IPS-NIHi7 (cell line): Measurements from ENCODE around the gene TREH.
A peak's percentile ranks its signal among the peaks of the same experiment; 100 is the strongest.

Source experiments
- DNase-seq: peaks from one replicate; pipeline ENCODE4 v3.0.0; 2012; ENCODE audit warnings: mixed read lengths; ENCODE audit errors: extremely low spot score

The TREH gene

DNA sequence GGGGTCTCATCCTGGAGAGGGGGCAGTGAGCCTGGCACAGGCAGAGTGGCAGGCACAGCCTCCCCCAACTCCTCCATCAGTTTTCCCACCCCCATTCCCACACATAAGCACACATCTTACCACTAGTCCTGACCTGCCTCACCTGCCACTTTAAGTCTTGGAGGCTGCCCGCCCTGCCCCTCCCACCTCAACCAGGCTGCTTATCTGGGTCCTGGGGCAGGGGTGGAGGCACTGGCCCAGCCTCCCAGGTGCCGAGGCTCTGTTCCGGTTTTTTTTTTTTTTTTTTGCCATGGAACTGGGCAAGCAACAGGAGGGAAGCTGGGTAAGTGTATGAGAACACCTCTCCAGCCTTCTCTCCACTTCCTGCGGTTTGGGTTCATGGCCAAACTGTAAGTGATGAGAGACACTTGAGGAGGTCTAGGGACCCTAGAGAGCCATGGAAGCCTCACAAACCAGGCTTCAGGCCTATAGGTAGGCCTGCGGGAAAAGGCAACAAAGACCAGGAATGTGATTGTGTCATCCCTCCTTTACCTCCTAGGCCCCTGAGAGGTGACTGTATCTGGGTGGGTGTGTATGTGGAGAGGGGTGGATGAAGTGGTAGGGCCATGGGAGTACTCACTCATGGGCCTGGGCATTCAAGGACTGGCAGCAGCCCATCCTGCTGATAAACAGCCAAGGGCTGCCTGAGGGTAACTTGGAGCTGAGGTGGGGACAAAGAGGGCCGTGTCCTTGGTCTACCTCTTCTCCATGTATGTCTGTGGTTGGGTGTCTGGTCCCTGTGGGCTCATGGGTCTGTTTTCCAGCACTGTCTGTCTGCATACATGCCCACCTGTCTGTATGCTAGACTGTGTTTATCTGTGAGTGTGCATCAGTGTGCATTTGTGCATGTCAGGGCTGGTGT lies 49.4 kb downstream of the TREH start:
- DNase-seq = no peak

DNA sequence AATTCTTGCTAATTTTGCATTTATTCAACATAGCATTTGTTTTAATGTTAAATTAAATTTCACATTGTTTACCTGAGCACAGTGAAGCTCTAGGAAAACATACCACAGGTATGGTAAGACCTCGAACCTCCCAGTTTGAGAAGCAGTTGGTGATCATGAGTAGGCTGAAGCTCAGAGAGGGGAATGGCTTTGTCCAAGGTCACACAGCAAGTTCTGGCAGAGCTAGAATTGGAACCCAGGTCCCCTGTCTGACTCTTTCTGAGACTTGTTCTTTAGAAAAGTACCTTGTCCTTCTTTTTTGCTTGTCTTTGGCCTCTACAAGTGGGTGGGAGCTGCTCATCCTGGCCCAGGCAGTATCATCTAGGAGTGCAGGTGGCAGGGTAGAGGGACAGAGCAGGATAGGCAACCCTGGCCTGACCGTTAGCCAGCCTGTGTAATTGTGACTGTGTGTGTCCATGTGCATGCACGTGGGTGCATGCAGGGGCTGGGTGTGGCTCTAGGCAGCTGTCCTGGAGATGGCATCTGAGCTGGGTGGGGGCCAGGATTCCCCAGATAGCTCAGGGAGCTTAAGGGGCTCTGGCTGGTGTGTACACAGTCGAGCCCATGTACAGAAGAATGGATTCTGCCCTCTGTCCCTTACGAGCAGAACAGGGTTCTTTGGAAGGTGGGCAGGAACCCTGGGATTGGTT lies 50.4 kb downstream of the TREH start:
- no peak for DNase-seq

DNA sequence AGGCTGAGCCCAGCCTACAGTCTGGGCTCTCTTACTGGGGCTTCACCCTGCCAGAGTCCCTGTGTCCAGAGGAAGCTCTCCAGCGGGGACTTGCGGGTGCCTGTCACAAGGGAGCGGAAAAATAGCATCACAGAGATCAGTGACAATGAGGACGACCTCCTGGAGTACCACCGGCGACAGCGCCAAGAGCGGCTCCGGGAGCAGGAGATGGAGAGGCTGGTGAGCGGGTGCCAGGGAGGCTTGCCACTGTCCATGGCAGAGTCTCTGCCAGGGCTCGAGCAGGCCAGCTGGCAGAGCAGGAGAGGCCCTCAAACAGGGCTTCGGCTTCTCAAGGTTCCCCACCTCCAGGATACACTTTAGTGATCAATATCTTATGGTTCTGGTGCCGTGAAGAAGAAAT lies 51.0 kb downstream of the TREH start:
- DNase-seq = no peak

DNA sequence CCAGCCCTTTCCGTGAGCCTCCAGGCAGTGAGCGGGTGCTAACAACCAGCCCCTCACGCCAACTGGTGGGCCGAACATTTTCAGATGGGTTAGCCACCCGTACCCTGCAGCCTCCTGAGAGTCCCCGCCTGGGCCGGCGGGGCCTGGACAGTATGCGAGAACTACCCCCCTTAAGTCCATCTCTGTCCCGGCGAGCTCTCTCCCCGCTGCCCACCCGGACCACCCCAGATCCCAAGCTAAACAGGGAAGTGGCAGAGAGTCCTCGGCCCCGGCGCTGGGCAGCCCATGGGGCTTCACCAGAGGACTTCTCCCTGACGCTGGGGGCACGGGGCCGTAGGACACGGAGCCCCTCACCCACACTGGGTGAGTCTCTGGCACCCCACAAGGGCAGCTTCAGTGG lies 51.4 kb downstream of the TREH start:
- DNase-seq = no peak

DNA sequence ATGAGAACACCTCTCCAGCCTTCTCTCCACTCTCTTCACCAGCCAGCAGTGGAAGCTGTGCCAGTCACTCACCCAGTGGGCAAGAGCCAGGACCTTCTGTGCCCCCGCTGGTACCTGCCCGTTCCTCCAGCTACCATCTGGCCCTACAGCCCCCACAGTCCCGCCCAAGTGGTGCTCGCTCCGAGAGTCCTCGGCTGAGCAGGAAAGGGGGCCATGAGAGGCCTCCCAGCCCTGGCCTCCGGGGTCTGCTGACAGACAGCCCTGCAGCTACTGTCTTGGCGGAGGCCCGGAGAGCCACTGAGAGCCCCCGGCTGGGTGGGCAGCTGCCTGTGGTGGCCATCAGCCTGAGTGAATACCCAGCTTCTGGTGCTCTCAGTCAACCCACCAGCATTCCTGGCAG lies 51.9 kb downstream of the TREH start:
- DNase-seq = no peak

DNA sequence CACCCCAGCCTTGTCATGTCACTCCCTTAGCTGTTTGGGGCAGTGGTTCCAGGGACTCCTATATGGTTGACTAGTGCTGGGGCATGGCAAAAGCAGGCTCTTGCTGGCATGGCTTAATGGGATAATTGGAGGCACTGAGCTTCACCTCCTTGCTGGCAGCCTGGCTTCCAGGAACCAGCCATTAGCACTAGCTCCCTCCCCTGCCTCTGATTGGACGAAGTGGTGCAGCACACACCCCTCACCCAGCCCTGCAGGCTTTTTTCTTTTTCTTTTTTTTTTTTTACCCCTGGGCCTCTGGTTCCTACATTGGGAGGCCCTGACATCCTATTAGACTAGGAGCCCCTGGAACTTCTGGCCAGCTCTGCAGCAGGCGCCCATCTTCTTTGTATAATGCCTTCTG lies 53.5 kb downstream of the TREH start:
- DNase-seq = peak; percentile 65

DNA sequence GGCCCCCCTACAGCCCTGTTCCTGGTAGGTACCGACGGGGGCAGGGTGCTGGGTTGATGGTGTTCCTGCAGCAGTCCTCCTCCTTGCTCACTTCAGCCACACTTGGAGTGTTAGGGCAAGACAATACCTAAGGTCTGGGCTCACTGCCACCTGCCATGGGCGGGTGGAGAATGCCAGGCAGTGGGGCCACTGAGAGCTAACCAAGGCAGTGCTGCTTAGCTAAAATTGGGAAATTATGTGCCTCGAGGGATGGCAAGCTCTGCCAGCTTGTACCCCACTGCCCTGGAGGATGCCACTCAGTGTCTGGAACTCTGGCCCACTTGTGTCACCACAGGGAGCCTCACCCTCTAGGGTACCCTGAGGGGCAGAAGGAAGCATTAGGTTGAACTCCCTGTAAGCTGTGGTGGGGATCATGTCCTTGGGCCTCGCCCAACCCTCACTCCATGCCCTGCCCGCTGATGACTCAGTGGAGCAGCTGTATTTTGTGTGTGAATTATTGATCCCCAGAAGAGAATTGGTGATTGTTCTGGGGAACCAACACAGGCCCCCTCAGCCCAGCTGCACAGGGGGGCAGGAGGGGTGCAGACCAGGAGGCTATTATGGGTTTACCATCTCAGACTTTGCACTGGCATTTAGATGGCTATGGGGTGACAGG lies 54.3 kb downstream of the TREH start:
- DNase-seq = no peak

DNA sequence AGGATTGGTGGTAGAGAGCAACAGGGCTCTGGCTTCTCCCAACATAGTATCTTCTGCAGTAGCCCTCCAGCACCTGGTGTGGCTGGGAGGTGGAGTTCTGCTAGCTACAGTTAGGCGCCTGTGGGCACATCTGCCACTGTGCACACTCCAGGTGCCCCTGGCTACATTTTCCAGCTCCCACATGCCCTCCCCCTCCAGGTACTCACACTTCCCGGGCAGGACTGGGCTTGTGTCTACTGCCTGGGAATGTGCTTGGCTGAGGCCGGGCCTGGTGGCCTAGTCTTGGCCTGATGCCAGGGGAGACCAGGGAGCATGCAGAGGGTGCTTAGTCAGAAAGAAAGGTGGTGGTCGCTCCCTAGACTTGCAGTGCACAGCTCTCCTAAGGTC lies 56.2 kb downstream of the TREH start:
- DNase-seq = no peak

DNA sequence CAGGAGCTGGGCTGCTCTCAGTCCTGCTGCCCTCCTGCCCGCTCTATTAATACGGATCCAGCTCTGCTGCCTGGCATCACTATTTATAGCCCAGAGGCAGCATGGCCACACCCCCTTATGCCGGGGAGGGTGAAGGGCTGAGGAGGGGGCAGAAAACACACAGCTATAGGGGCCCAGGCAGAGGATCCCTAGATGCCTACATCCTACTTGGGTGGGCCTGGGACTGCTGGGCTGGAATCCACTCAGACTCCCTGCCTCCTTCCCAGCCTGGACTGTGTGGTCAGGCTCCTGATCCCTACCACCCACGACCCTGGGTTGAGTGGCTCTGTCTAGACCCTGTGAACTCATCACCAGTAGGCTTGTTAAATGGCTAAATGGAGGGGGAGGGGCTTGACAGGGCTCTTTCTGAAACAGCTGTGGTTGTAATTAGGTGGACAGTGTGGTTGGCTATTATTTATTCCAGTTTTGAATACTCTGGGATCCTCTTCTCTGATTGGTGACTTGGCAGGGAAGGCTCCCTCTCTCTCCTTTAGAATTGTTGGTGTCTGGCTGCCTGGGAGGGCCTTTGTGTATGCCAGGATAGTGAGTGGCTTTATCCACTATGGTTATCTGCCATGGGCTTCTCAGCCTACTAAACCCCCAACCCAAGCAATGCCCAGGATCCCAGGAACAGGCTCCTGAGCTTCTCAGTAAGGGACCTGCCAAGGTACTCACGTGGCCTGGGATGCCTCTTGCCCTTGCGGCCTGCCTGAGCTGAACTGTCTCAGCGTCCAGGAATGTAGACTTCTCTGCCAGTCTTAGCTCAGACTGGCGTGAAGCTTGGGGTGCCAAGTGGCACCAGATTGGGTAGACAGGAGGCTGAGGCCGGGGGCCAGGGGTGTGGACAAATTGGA lies 56.8 kb downstream of the TREH start:
- DNase-seq = no peak

DNA sequence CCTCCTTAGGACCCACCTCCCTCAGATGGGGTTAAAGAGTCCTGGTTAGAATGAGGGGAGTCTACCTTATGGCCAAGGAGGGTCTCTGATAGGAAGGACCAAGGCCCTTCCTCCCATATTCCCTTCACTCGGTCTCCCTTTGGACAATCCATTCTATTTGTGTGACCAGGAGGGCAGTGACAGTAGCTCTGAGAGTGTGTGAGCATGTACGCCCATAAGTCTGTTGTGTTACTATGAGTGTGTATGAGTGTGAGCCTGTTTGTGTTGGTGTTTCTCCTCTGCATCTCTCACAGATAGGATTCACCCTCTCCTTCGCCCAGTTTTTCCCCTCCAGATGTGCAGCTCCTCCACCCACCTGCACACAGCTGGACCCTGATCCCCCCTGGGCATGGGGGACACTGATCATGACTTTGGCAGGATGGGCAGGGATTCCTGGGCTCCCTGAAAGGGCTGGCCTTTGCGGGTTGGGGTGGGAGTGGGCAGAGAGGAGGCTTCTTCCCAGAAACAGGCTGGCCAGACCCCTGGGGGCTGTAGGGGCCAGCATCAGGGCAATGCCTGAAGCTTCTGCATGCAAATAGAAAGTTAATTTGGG lies 57.6 kb downstream of the TREH start:
- no peak for DNase-seq

DNA sequence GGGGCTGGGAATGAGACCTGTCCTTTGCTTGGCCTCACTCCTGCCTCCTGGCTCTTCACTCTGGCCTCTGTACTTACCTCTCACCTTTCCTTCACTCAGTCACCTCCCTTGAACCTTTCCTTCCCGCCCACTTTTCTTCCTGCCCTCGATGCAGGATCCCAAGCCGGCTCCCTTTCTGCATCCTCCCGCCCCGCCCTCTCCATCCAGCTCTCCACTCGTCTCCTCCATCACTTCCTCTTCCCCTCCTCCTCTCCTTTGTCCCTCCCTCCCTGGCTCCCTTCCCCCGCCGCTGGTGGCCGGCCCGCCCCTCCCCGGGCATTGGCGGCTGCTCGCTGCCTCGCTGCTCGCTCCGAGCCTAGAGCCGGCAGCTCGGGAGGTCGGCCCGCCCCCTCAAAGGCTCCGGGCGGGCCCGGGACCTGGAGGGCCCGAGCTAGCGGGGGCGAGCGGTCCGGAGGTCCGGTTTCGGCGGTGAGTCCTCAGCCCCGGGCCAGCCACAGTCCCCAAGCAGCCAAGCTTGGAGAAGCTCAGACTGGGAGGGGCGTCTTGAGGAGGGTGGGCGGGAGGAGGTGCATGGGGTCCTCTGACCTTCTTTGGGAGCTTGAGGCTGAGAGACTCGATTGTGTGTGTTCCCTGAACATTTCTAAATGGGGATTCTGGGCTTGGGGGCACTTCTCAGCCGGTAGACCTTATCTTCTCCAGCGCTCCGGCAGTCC lies 58.2 kb downstream of the TREH start:
- peak; percentile 89 for DNase-seq

DNA sequence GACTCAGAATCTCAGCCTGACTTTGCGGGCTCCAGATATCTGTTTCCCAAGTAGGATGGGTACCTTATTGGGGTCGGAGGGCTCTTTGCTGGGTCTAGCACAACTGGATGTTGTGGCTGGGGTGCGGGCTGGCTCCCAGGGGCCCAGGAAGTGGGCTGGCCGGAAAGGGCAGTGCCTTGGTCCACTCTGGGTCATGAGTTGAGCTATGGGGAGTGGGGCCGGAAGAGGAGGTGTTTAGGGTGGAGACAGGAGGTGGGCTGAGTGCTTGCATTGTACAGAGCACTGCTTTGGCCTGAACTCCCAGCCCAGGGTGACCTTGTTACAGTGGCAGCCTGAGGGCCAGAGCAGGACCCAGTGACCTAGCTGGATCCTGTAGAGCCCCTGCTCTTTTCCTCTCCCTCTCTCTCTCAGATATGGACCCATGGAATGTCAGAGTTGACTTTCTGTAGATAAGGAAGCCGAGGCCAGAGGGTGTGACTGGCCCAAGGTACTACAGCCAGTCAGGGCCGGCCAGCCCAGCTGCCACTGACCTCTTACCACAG lies 58.9 kb downstream of the TREH start:
- DNase-seq = no peak

DNA sequence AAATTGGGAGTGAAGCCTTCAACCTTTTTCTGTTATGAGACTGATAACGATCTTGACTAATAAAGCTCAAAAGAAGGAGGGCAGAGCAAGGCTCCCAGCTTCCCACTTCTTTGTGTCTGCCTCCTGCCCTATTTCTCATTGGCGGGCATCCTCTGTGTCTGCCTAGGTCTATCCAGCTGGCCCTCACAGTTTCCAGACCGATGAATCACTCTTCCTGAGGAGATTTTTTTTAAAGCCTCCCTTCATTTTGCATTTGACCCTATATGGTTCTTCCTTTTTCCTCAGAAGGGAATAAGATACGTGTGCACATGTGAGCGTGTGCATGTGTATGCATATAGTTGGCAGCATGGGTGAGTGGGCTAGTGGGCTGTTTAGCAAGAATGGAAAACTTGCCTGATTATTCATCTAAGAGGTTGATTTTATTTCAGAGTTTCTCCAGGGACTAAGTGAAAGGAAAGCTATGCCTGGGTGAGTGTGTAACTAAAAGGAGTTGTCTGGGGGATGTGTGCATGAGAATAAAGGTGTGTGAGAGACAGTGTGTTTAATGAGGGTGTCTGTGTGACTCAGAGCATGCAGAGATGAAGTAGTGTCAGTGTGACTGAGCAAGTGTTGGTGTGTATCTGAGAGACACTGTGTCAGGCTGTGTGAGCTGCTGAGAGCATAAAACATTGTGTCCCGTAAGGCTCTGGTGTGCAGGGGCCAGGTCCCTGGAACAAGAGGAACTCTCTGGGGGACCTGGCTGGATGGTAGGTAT lies 59.8 kb downstream of the TREH start:
- DNase-seq = no peak

DNA sequence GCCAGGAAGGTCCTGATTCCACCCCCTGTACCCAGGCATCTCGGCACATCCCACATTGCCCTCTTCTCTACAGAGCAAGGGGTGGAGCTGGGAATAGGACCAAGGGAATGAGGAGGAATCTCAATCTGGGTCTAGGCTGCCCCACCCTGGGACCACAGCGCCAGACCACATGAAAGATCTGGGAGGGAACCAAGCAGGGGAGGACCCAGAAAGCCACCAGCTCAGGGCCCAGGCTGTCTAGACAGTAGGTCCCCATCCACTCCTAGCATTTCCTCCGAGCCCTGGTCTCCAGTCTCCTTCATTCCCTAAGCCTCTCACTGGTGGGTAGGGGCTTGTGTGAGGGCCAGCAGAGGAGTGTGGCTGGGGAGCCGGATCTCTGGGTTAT lies 60.5 kb downstream of the TREH start:
- no peak for DNase-seq

DNA sequence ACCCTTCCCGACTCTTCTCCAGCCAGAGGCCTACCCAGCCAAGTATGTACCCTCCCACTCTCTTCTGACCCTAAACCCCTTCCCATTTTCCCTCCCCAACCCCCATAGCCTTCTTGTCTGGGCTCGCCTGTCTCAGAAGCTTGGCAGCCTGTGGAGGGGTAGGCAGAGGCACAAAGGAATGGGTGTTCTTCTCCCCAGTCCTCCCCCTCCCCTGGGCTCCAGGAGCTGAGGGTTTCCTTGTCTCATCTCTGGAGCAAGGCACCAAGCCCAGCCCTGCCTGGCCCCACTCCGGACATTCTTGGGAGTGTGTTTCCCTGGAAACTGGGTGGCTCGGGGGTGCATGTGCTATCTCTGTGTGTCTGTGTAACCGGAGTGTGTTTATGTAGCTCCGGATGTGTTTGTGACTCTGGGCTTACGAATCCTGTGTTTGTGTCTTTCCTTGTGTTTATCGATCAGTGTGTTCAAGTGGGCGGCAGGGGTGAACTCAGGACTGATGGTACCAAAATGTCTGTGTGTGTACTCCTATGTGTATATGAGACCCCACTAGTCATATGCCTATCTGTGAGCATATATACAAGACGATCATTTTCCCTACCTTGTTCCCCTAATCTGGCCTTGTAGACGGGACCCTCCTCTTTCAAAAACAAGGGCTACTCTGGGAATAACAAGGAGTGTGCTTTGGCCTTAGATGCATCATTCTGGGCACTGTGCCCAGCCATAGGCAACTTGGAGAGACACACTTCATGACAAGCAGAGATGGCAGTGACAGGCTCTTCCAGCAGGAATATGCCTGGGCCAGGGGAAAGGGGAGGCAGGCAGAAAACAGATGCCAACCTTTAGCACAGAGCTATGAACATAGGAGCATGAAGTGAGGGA lies 61.1 kb downstream of the TREH start:
- no peak for DNase-seq

DNA sequence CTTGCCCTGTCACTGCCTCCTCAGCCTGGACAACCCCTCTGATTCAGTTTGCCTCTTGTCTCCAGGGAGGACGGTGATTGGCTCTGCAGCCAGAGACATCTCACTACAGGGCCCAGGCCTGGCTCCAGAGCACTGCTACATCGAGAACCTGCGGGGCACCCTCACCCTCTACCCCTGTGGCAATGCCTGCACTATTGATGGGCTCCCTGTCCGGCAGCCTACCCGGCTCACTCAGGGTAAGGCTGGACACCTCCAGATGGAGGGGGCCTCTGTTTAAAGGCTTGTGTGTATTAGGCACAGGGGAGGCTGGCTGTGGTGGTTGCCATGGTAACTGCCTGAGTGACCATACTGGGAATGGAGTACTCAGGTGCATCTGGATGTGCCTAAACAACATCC lies 63.5 kb downstream of the TREH start:
- no peak for DNase-seq

DNA sequence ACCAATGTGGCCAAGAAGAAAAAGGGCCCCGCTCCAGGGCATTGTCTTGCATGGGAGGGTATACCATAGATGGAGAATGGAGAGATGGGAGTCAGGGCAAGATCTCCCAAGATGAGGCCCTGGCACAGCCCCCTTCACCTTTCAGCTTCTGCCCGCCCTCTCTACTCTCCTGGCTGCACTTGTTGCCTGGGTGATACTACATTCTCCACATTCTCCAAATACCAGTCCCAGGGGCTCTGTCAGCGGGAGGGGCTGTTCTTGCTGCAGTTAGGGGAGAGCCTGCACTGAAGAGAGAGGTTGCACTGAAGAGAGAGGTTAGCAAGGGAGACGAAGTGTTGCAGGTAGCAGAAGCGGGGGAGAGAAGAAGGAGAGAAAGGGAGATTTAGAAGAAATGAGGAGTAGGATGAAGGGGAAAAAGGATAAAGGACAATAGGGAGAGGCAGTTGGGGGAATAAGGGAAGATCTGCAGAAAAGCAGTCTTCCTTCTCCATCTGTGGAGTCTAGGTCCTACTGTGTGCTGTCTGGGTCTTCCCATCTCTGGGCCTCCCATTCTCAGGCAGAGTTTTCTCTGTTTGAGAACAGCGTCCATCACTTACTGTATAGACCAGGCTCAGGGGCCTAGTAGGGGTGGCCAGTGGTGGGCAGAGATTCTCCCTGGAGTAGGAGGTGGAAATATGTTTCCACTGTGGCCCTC lies 64.0 kb downstream of the TREH start:
- peak; percentile 75 for DNase-seq

DNA sequence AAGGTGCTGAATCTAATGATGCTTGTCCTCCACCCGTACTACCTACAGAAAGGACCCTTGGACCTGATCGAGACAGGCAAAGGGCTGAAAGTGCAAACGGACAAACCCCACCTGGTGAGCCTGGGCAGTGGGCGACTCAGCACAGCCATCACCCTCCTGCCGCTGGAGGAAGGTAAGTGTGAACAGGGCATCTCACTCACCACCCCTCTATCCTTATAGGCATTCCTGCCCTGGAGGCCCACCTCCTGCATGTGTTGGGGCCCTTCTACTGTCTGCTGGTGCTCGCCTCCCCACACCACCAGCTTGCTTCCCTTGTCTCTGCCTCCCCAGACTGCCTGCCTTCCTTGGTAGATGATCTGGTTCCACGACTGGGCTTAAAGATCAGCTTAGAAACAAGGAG lies 64.9 kb downstream of the TREH start:
- no peak for DNase-seq
